Keratinocyte (primary cell): ENCODE data around the gene NSDHL. TPM values are rescaled to one million over a fixed set of nuclear protein-coding genes. Genes with fewer than 3 reads are reported as not detected.

Experiments used
- DNase-seq: peaks from one replicate; pipeline ENCODE4 v3.0.0-alpha.2; 2011; ENCODE audit warnings: low read depth, missing footprints, low spot score
- FAIRE-seq: peaks from 2 replicates; lab custom pipeline; 2011; peaks lifted over from hg19 to GRCh38; lab: Jason Lieb, UNC
- H2AFZ ChIP-seq: 2 replicates; pipeline ENCODE4 v1.6.0; 2012; ENCODE audit warnings: low read length, control low read depth, inconsistent platforms; ENCODE audit not compliant: control insufficient read depth
- H3K27ac ChIP-seq: 2 replicates; pipeline ENCODE4 v1.5.1; 2011; ENCODE audit warnings: low read length; ENCODE audit not compliant: control insufficient read depth, insufficient read depth
- H3K27me3 ChIP-seq: 3 replicates; pipeline ENCODE4 v1.6.0; 2011; ENCODE audit warnings: low read length; ENCODE audit not compliant: control insufficient read depth, insufficient read depth; ENCODE audit errors: extremely low read depth
- H3K36me3 ChIP-seq, 2 experiments: 2 replicates in 1 of 2; 3 replicates in 1 of 2; pipeline ENCODE4 v1.5.1; 2011; ENCODE audit warnings: low read length in 2 of 2, mild to moderate bottlenecking in 1 of 2; ENCODE audit not compliant: control insufficient read depth in 2 of 2, insufficient read depth in 2 of 2; ENCODE audit errors: extremely low read depth in 1 of 2
- H3K4me1 ChIP-seq: 3 replicates; pipeline ENCODE4 v1.5.1; 2011; ENCODE audit warnings: low read length; ENCODE audit not compliant: control insufficient read depth, insufficient read depth; ENCODE audit errors: extremely low read depth
- H3K4me2 ChIP-seq: 3 replicates; pipeline ENCODE4 v1.6.0; 2011; ENCODE audit warnings: low read depth, low read length; ENCODE audit not compliant: control insufficient read depth, insufficient read depth; ENCODE audit errors: extremely low read depth
- H3K4me3 ChIP-seq, 3 experiments: fragments of 200-600 bp in 1 of 3; sonication (generic) in 1 of 3; 2 replicates in 2 of 3; 3 replicates in 1 of 3; pipeline ENCODE4 v1.5.1; 2011 to 2016; ENCODE audit warnings: low read length in 3 of 3, mild to moderate bottlenecking in 3 of 3, control low read depth in 2 of 3, inconsistent platforms in 1 of 3, low read depth in 1 of 3, mixed read lengths in 1 of 3, mixed run types in 1 of 3, moderate library complexity in 1 of 3; ENCODE audit not compliant: control insufficient read depth in 2 of 3, insufficient read depth in 2 of 3; ENCODE audit errors: extremely low read depth in 1 of 3
- H3K79me2 ChIP-seq: 2 replicates; pipeline ENCODE4 v1.6.0; 2012; ENCODE audit warnings: low read length; ENCODE audit not compliant: control insufficient read depth, insufficient read depth
- H3K9ac ChIP-seq: 3 replicates; pipeline ENCODE4 v1.6.0; 2011; ENCODE audit warnings: low read length; ENCODE audit not compliant: control insufficient read depth, insufficient read depth; ENCODE audit errors: extremely low read depth
- H3K9me1 ChIP-seq: 3 replicates; pipeline ENCODE4 v1.6.0; 2011; ENCODE audit warnings: low read length; ENCODE audit not compliant: control insufficient read depth, insufficient read depth; ENCODE audit errors: extremely low read depth
- H3K9me3 ChIP-seq: 2 replicates; pipeline ENCODE4 v1.5.1; 2012; ENCODE audit warnings: low read depth, low read length; ENCODE audit not compliant: control insufficient read depth
- H4K20me1 ChIP-seq: 3 replicates; pipeline ENCODE4 v1.6.0; 2011; ENCODE audit warnings: low read length; ENCODE audit not compliant: control insufficient read depth, insufficient read depth; ENCODE audit errors: extremely low read depth
- CTCF ChIP-seq, 3 experiments: IDR thresholded peaks in 1 of 3; conservative IDR thresholded peaks in 1 of 3; optimal IDR thresholded peaks in 1 of 3; 2 replicates in 2 of 3; 3 replicates in 1 of 3; pipeline versions ENCODE3 to v1.5.1; 2011; ENCODE audit warnings: low read length in 3 of 3, mild to moderate bottlenecking in 3 of 3, moderate library complexity in 2 of 3, control low read depth in 1 of 3, inconsistent platforms in 1 of 3; ENCODE audit not compliant: insufficient read depth in 2 of 3; ENCODE audit errors: extremely low read depth in 1 of 3
- EZH2 ChIP-seq: IDR thresholded peaks from one replicate; pipeline ENCODE4 v1.6.1; 2012; ENCODE audit warnings: inconsistent platforms, mild to moderate bottlenecking, low read length, moderate library complexity
- dilution Hi-C: fragments of 300-500 bp; cut with MboI; formaldehyde crosslinking; loops from one replicate; pipeline ENCODE4 v1.7.0; 2020; ENCODE audit warnings: low sequenced_read_pairs; ENCODE audit not compliant: extremely low pct_ligation_motif_present
- polyA plus RNA-seq, 5 experiments: library from polyadenylated mRNA; depleted of rRNA in 3 of 5; stranded (reverse) in 3 of 5; stranded (forward) in 1 of 5; unstranded in 1 of 5; fragments of >200 nt; gene quantifications; 1 replicate in 1 of 5; 2 replicates in 3 of 5; 3 replicates in 1 of 5; pipeline versions ENCODE4 v1.2.1 to v1.2.3, GENCODE V29; 2011 to 2012; ENCODE audit warnings: missing spikeins in 2 of 5, low read depth in 1 of 5, low replicate concordance in 1 of 5

NSDHL gene
- polyA plus RNA-seq, 1 donor (not counting 4 experiments of a cell fraction or from before 2014, with no cell fraction given): 79.0 TPM

GRCh38 chrX:152876931-152877840 is 46.3 kb downstream of the NSDHL start:
- Histone ChIP-seq H3K36me3 (no peaks in the 10 kb centered on the region), H3K4me2 (peak overlapping the region; percentile 19), H3K9me1 (no peaks in the 10 kb centered on the region), H3K4me1 (peaks cover 28% of the 10 kb centered on the region), H3K27ac (no peak overlapping the region), H3K27me3 (no peaks in the 10 kb centered on the region), H3K79me2 (no peaks in the 10 kb centered on the region), H3K9me3 (no peaks in the 10 kb centered on the region), H3K4me3 (no peak overlapping the region), H4K20me1 (no peaks in the 10 kb centered on the region), H3K9ac (no peak overlapping the region), H2AFZ (no peak overlapping the region)
- dilution Hi-C loops: no loop called here
- FAIRE-seq: peak; percentile 67
- TF ChIP-seq CTCF (optimal IDR thresholded peaks at IDR 0.05 in 1 of 3, IDR thresholded peaks at IDR 0.05 in 1 of 3, conservative IDR thresholded peaks at IDR 0.05 in 1 of 3; ENCODE audit: extremely low read depth in 1 of 3, insufficient read depth in 2 of 3, low read length in 3 of 3) (no peak), EZH2 (no peak)
- no peak for DNase-seq

- TF ChIP-seq CTCF (optimal IDR thresholded peaks at IDR 0.05 in 1 of 3, IDR thresholded peaks at IDR 0.05 in 1 of 3, conservative IDR thresholded peaks at IDR 0.05 in 1 of 3; ENCODE audit: extremely low read depth in 1 of 3, insufficient read depth in 2 of 3, low read length in 3 of 3) (no peak), EZH2 (no peak)
- Histone ChIP-seq H3K36me3 (no peaks in the 10 kb centered on the region), H2AFZ (peak overlapping the region; percentile 32), H3K4me1 (peaks cover 28% of the 10 kb centered on the region), H4K20me1 (no peaks in the 10 kb centered on the region), H3K9me3 (no peaks in the 10 kb centered on the region), H3K79me2 (no peaks in the 10 kb centered on the region), H3K9me1 (no peaks in the 10 kb centered on the region), H3K27me3 (no peaks in the 10 kb centered on the region), H3K4me2 (peak overlapping the region; percentile 67), H3K9ac (peak overlapping the region; percentile 33), H3K27ac (peak overlapping the region; percentile 70), H3K4me3 (no peak overlapping the region)
- dilution Hi-C loops: no loop called here
- peak; percentile 64 for DNase-seq
- peak; percentile 87 for FAIRE-seq
These were observed 48.3 kb downstream of the NSDHL start for GRCh38 chrX:152878976-152879755.
